Mucosa of descending colon (tissue), 3 donors: ENCODE results near the gene PTTG1IP. TPM values are rescaled to one million over a fixed set of nuclear protein-coding genes. Genes with fewer than 3 reads are reported as not detected.
A peak's percentile ranks its signal among the peaks of the same experiment; 100 is the strongest.

ENCODE experiments used
- ATAC-seq: fragments of 200-7000 bp; cut with Tn5 transposase; one replicate; pipeline ENCODE4 v1.9.1; 2020; ENCODE audit warnings: mild to moderate bottlenecking, moderate library complexity
- DNase-seq, 3 donors: peaks; one replicate each; pipeline ENCODE4 v3.0.0-alpha.2; 2020
- H3K36me3 ChIP-seq: fragments of 200-600 bp; one replicate; pipeline ENCODE4 v1.8.0; 2021; ENCODE audit warnings: low read depth, mild to moderate bottlenecking
- H3K4me1 ChIP-seq: fragments of 200-600 bp; one replicate; pipeline ENCODE4 v1.8.0; 2021; ENCODE audit warnings: low read depth, mild to moderate bottlenecking
- H3K4me3 ChIP-seq: fragments of 200-600 bp; one replicate; pipeline ENCODE4 v1.8.0; 2021; ENCODE audit warnings: mild to moderate bottlenecking
- H3K9me3 ChIP-seq: fragments of 200-600 bp; one replicate; pipeline ENCODE4 v1.8.0; 2021; ENCODE audit warnings: mild to moderate bottlenecking
- intact Hi-C, 2 donors: fragments of 100-400 bp; cut with DNase I in 1 of 2; cut with micrococcal nuclease in 1 of 2; formaldehyde crosslinking; loops; one replicate each; pipeline versions ENCODE4 v1.11.0 to v1.11.1; 2022; cut with DNase I, micrococcal nuclease
- total RNA-seq, 3 donors: library from RNA; stranded (reverse); fragmentation: NEBNext Ultra II Directional in 2 of 3; extraction: Animal tissue kit (Norgen Biotek cat#: 25700) in 2 of 3; gene quantifications; one replicate each; pipeline versions ENCODE4 v1.2.1 to v1.2.4, GENCODE V29; 2021 to 2023
- TF ChIP-seq, protein P1 (sequence below): fragments of 200-600 bp; IDR thresholded peaks from one replicate; pipeline ENCODE4 v1.8.0; 2022; ENCODE audit warnings: antibody characterized with exemption, mild to moderate bottlenecking
- donor health status: DM: no; HTN: no; CAD: no; lungs with moderate emphysema.
- donor health status: DM: no; HTN: no; CAD: no.
- donor health status: DM: no; HTN: yes; CAD: no.

PTTG1IP gene
- total RNA-seq, 3 donors from 2014 or later = 202 to 391 (median 286) TPM

DNA sequence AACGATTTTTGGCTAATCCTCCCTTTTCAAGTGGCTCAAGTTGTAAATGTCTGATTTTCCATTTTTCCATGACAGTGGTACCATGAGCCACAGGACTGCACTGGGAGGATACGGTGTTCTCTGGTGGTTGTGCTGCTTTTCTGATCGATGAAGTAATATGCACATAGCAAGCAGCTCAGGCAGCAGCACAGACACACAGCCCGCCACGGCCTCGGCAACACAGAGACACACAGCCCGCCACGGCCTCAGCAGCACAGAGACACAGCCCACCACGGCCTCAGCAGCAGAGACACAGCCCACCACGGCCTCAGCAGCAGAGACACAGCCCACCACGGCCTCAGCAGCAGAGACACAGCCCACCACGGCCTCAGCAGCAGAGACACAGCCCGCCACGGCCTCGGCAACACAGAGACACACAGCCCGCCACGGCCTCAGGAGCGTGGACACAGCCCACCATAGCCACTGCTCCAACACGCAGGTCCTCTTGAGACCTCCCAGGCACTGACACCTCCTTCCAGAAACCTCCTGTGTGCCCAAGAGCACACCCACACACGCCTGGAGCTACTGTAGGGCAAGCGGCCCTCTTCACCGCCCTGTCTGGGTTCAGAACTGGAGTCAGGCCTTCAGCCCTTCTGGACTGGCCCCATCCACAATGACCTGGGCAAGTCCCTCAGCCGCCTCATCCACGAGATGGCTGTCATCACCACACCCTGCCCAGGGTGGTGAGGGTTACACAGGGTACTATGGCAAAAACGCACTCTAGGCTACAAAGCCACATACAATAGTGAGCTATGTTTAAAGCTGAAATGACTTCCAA lies 10.4 kb downstream of the PTTG1IP start:
- DNase-seq (peak in 1 of 3 donors; percentile 10), ATAC-seq (no peak)
- Histone ChIP-seq H3K4me1 (peaks cover 17% of the 10 kb centered on the region), H3K36me3 (no peaks in the 10 kb centered on the region), H3K4me3 (no peak overlapping the region), H3K9me3 (no peaks in the 10 kb centered on the region)
- TF ChIP-seq, protein P1, sequence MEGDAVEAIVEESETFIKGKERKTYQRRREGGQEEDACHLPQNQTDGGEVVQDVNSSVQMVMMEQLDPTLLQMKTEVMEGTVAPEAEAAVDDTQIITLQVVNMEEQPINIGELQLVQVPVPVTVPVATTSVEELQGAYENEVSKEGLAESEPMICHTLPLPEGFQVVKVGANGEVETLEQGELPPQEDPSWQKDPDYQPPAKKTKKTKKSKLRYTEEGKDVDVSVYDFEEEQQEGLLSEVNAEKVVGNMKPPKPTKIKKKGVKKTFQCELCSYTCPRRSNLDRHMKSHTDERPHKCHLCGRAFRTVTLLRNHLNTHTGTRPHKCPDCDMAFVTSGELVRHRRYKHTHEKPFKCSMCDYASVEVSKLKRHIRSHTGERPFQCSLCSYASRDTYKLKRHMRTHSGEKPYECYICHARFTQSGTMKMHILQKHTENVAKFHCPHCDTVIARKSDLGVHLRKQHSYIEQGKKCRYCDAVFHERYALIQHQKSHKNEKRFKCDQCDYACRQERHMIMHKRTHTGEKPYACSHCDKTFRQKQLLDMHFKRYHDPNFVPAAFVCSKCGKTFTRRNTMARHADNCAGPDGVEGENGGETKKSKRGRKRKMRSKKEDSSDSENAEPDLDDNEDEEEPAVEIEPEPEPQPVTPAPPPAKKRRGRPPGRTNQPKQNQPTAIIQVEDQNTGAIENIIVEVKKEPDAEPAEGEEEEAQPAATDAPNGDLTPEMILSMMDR = no peak
- intact Hi-C loops = no loop called here

DNA sequence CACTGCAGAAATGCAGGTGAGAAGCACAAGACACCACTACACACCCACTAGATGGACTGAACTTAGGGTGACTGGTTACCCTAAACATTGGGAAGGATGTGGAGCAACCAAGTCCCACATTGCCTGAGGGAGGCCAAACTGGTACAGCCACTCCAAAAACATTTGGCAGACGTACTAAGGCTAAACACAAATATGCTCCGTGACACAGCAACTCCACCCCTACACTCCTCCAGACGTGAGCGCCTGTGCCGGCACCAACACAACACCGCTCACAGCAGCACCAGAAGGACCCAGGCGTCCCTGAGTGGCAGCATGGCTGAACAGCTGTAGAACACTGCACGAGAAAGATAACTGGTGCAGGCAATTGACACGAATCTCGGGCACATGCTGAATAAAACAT lies 14.7 kb downstream of the PTTG1IP start:
- H3K4me1 ChIP-seq = peaks cover 6% of the 10 kb centered on the region

DNA sequence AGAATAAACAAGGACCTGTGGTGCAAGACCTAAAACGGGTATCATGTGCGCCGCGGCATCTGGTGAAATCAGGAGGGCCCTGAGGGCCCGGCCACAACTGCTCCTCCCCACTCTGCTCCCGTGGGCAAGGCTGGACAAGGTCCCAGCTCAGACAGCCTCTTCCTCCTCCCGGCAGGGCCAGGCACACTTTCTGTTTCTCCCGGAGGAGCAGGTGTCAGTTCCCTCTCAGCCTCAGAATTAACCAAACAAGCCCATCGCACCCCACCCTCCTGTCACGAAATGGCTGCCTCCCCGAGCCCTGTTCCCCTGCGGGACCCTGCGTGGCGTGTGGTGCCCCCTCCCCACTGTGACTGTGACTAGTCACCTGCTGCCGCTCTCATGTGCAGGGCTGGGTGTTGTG lies 15.2 kb downstream of the PTTG1IP start:
- Histone ChIP-seq H3K4me3 (no peak overlapping the region), H3K9me3 (no peaks in the 10 kb centered on the region), H3K4me1 (peaks cover 11% of the 10 kb centered on the region), H3K36me3 (no peaks in the 10 kb centered on the region)
- intact Hi-C loops = no loop called here
- ATAC-seq (no peak), DNase-seq (peak in 1 of 3 donors; percentile 13)
- TF ChIP-seq, protein P1 = no peak

More for the DNA sequence above, 14.7 kb downstream of the PTTG1IP start:
- H3K36me3 ChIP-seq = no peaks in the 10 kb centered on the region
- no peak for ATAC-seq
- intact Hi-C loops = no loop called here
- DNase-seq = no peak
- H3K4me3 ChIP-seq = no peak overlapping the region
- no peaks in the 10 kb centered on the region for H3K9me3 ChIP-seq
- TF ChIP-seq, protein P1 = no peak

DNA sequence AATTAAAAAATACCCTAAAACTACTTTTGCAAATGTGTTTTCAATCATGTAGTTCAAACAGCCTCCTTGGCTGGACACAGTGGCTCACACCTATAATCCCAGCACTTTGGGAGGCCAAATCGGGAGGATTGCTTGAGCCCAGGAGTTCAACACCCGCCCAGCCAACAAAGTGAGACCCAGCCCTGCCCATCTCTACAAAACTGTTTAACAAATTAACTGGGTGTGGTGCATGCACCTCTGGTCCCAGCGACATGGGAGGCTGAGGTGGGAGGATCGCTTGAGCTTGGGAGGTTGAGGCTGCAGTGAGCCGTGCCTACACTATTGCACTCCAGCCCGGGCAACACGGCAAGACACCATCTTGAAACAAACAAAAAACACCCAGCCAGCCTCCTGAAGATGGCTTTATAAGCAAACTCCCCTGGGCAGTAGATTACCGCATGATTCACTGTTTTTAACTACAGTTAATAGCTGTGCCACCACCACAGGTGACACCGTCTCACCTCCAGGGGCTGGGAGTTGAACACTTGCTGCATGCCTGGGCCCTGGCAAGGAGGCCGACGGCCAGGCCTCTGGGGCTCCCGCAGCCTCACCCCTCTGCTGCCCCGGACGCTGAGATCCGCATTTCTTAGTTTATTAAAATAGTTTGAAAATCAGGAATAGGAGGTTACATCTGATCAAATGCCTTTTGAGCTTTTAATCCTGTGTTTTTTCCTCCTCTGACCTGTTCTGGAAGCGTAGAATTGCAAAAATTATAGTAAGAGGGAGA lies 16.2 kb downstream of the PTTG1IP start:
- Histone ChIP-seq H3K4me1 (peaks cover 21% of the 10 kb centered on the region), H3K36me3 (no peaks in the 10 kb centered on the region), H3K9me3 (no peaks in the 10 kb centered on the region), H3K4me3 (no peak overlapping the region)
- DNase-seq (no peak), ATAC-seq (no peak)
- intact Hi-C loops = no loop called here
- TF ChIP-seq, protein P1 = no peak

DNA sequence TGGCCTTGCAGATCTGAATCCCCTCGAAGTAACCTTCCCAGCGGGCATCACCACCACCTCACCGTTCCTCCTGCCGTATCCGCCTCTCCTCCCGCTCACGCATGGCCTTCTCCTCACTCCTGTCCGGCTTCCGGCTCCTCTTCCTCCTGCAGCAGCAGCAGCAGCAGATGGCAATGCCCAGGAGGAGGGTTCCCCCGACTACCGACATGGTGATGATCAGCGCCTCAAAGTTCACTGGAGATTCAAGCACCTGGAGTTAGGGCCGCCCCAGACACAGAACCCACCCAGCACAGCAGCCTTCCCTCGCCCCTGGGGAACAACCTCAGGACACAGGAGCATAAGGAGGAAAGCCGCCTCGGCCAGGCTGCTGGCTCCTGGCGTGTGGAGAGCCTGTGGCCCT lies 17.4 kb downstream of the PTTG1IP start:
- Histone ChIP-seq H3K4me3 (no peak overlapping the region), H3K4me1 (peaks cover 23% of the 10 kb centered on the region), H3K9me3 (no peaks in the 10 kb centered on the region), H3K36me3 (peaks cover 2% of the 10 kb centered on the region)
- DNase-seq (peak in 1 of 3 donors; percentile 26), ATAC-seq (no peak)
- intact Hi-C loops = no loop called here
- TF ChIP-seq, protein P1 = no peak
